ENCODE measurements around the gene RANBP2.

The RANBP2 gene

DNA sequence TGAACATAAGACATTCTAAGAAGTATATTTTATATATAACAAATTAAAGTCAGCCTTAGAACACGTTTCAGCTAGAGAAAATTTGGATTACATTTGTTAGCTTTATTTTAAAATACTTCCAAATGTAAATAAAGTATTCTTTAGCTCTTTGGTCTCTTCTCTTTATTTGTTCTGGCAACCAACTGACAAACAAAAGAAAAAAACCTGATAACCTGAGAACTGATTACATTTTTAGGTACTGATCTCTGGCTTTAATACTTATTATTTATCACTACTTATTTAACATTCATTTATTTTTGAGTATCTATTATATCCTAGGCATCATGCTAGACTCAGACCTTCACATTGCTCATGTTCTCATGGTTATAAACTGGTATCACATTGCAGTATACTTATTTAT lies 85.8 kb downstream of the RANBP2 start:
- no peak for DNase-seq (ENCODE audit: low spot score)
- Mint-ChIP-seq H3K27ac (no peak overlapping the region), H3K4me1 (ENCODE audit: low read depth) (peaks cover under 1% of the 10 kb centered on the region), H3K9me3 (peaks cover 25% of the 10 kb centered on the region), H3K36me3 (ENCODE audit: low read depth) (peaks cover 52% of the 10 kb centered on the region), H3K4me3 (no peak overlapping the region), H3K27me3 (ENCODE audit: low read depth) (no peaks in the 10 kb centered on the region)

DNA sequence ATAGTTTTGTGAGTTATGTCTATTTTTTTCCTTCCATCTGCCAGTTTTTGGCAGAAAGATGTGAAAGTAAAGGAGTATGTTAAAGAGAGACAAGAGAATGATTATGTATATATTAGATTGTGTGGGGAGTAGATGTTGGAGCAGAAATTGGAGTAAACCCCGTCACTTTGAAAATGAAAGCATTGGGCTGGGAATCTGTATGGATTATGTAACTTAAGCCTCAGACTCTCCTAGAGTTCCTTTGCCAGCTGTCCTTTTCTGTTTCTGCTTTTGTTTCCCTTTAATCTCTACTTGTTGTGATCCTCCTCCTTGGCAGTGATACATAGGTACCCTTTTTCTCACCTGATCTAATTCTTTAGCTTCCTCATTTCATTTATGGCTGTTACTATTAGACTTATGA lies 86.5 kb downstream of the RANBP2 start:
- Mint-ChIP-seq H3K27ac (no peak overlapping the region), H3K36me3 (ENCODE audit: low read depth) (peaks cover 58% of the 10 kb centered on the region), H3K9me3 (peaks cover 32% of the 10 kb centered on the region)

DNA sequence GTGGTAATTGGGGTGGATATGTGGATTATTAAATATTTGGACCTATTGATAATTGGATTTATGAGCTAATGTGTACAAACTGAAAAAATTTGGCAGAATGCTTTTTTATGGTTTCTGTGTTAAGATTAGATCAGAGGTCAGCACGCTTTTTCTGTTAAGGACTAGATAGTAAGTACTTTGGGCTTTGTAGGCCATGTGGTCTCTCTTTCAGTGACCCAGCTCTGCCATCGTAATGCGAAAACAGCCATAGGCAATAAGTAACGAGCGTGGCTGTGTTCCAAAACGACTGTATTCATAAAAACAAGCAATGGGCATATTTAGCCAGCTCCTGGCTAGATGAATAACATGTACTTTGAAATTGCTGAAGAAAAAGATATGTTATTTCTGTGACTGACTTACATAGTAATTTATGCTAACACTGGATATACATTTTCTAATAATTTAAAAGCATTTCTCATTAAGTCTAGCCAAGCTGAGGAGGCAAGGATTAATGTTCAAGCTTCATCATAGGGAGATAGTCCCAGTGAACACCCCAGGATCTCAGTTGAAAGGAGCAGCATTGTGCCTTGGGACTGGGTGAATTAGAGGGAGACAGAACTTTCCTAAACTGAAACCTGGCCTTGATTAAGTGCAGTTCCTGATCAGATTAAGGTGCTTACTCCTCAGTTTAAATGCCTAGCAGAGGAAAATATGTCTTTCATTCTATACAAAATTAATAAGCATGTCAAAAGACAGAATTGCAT lies 87.3 kb downstream of the RANBP2 start:
- no peak for DNase-seq (ENCODE audit: low spot score)
- Mint-ChIP-seq H3K4me1 (ENCODE audit: low read depth) (no peaks in the 10 kb centered on the region), H3K27me3 (ENCODE audit: low read depth) (no peaks in the 10 kb centered on the region), H3K36me3 (ENCODE audit: low read depth) (peaks cover 63% of the 10 kb centered on the region), H3K27ac (no peak overlapping the region), H3K4me3 (no peak overlapping the region), H3K9me3 (peaks cover 37% of the 10 kb centered on the region)

More for the DNA sequence above, 86.5 kb downstream of the RANBP2 start:
- H3K4me3 Mint-ChIP-seq = no peak overlapping the region
- no peaks in the 10 kb centered on the region for H3K4me1 Mint-ChIP-seq (ENCODE audit: low read depth)
- no peak for DNase-seq (ENCODE audit: low spot score)
- no peaks in the 10 kb centered on the region for H3K27me3 Mint-ChIP-seq (ENCODE audit: low read depth)

DNA sequence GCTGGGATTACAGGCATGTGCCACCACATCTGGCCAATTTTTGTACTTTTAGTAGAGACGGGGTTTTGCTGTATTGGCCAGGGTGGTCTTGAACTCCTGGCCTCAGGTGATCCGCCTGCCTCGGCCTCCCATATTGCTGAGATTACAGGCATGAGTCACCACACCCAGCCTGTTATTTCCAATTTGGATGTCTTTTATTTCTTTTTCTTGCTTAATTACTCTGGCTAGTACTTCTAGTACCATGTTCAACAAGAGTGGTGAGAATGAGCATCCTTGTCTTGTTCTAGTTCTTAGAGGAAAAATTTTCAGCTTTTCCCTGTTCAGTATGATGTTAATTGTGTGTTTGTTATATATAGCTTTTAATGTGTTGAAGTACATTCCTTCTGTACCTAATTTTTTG lies 90.7 kb downstream of the RANBP2 start:
- Mint-ChIP-seq H3K36me3 (ENCODE audit: low read depth) (peaks cover 63% of the 10 kb centered on the region), H3K27me3 (ENCODE audit: low read depth) (no peaks in the 10 kb centered on the region), H3K27ac (no peak overlapping the region), H3K4me3 (no peak overlapping the region), H3K9me3 (peaks cover 37% of the 10 kb centered on the region), H3K4me1 (ENCODE audit: low read depth) (peaks cover 2% of the 10 kb centered on the region)
- DNase-seq (ENCODE audit: low spot score) = no peak

DNA sequence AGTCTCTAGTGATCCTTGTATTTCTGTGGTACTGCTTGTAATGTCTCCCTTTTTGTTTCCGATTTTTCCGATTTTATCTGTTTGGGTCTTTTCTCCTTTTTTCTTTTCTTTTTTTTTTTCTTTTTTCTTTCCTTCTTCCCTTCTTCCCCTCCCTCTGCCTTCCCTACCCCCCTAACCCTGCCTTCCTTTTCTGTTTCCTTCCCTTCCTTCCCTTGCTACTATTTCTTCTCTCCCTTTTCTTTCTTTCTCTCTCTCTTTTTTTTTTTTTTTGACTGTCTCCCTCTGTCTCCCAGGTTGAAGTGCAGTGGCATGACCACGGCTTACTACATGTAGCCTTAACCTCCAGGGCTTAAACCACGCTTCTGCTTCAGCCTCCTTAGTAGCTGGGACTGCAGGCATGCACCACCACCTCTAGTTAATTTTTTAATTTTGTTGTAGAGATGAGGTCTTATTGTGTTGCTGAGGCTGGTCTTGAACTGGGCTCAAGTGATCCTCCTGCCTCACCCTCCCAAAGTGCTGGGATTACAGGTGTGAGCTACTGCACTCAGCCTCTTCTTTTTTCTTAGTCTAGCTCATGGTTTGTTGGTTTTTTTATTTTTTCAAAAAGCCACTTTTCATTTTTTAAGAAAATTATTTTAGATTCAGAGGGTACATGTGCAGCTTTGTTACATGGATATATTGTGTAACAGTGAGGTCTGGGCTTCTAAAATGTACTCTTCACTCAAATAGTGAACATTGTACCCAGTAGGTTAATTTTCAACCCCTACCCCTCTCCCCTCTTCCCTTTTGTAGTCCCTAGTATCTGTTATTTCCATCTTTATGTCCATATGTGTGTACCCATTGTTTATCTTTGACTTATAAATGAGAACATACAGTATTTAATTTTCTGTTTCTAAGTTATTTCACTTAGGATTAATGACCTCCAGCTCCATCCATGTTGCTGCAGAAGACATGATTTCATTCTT lies 92.0 kb downstream of the RANBP2 start:
- no peak overlapping the region for H3K4me3 Mint-ChIP-seq

DNA sequence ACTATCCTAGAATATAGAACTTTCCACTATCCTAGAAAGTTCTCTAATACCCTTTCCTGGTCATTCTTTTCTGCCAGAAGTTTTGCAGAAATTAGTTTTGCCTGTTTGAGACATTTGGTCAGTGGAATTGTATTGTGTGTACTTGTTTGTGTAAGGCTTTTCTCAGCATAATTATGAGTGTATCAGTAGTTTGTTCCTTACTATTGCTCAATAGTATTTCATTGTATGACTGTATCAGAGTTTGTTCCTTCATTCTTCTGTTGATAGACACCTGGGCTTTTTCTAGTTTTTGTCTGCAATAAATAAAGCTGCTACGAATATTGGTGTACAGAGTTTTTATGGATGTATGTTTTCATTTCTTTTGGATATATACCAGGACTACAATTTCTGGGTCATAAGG lies 94.5 kb downstream of the RANBP2 start:
- Mint-ChIP-seq H3K4me3 (no peak overlapping the region), H3K36me3 (ENCODE audit: low read depth) (peaks cover 59% of the 10 kb centered on the region), H3K27me3 (ENCODE audit: low read depth) (no peaks in the 10 kb centered on the region), H3K9me3 (peaks cover 26% of the 10 kb centered on the region), H3K27ac (no peak overlapping the region), H3K4me1 (ENCODE audit: low read depth) (peaks cover 2% of the 10 kb centered on the region)
- no peak for DNase-seq (ENCODE audit: low spot score)

More for the DNA sequence above, 92.0 kb downstream of the RANBP2 start:
- DNase-seq (ENCODE audit: low spot score) = no peak
- Mint-ChIP-seq H3K36me3 (ENCODE audit: low read depth) (peaks cover 63% of the 10 kb centered on the region), H3K4me1 (ENCODE audit: low read depth) (peaks cover 2% of the 10 kb centered on the region), H3K27me3 (ENCODE audit: low read depth) (no peaks in the 10 kb centered on the region), H3K9me3 (peaks cover 37% of the 10 kb centered on the region), H3K27ac (no peak overlapping the region)

DNA sequence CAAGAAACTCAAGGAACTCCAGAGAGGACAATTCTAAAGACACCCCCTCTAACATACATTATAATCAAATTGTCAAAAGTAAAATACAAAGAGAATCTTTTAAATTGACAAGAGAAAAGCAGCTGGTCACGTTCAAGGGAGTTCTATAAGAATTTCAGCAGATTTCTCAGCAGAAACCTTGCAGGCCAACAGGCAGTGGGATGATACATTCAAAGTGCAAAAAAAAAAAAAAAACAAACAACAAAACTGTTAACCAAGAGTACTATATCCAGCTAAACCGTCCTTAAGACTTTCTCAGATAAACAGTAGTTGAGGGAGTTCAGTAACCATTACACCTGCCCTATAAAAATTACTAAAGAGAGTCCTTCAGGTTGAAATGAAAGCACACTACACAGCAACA lies 101.2 kb downstream of the RANBP2 start:
- no peak overlapping the region for H3K4me3 Mint-ChIP-seq
- no peaks in the 10 kb centered on the region for H3K4me1 Mint-ChIP-seq (ENCODE audit: low read depth)
- peaks cover 48% of the 10 kb centered on the region for H3K36me3 Mint-ChIP-seq (ENCODE audit: low read depth)
- peaks cover 19% of the 10 kb centered on the region for H3K9me3 Mint-ChIP-seq
- DNase-seq (ENCODE audit: low spot score) = no peak
- H3K27ac Mint-ChIP-seq = no peak overlapping the region
- H3K27me3 Mint-ChIP-seq (ENCODE audit: low read depth) = no peaks in the 10 kb centered on the region

DNA sequence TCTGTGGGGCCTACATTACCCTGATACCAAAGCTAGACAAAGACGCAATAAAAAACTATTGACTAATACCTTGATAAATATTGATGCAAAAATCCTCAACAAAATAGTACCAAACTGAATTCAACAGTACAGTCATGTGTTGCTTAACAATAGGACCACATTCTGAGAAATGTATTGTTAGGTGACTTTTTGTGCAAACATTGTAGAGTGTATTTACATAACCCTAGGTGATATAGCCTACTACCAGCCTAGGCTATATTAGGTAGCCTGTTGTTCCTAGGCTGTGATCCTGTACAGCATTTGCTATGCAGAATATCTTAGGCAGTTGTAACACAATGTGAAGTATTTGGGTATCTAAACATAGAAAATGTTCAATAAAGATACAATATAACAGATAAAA lies 104.0 kb downstream of the RANBP2 start:
- Mint-ChIP-seq H3K9me3 (peaks cover 19% of the 10 kb centered on the region), H3K27ac (no peak overlapping the region), H3K4me3 (no peak overlapping the region), H3K4me1 (ENCODE audit: low read depth) (no peaks in the 10 kb centered on the region), H3K36me3 (ENCODE audit: low read depth) (peaks cover 28% of the 10 kb centered on the region), H3K27me3 (ENCODE audit: low read depth) (no peaks in the 10 kb centered on the region)
- DNase-seq (ENCODE audit: low spot score) = no peak

DNA sequence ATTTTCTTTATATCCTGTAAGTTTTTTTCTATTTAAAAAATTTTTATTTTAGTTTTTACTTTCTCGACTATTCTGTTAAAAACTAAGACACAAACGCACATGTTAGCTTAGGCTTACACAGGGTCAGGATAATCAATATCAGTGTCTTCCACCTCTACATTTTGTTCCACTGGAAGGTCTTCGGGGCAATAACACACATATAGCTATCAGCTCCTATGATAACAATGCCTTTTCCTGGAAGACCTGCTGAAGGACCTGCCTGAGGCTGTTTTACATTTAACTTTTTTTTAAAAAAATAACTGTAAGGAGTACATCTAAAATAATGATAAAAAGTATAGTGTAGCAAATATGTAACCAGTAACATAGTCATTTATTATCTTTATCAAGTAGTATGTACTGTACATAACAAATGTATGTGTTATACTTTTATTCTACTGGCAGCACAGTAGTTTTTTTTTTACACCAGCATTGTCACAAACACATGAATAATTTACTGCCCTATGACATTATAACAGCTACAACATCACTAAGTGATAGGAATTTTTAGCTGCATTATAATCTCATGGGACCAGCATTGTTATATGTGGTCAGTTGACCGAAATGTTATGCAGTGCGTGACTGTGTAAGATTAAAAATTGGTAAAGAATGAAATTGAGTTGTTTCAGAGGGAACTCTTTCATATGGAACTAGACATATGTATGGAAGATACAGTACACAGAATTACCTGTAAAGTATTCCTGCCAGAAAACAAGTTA lies 105.2 kb downstream of the RANBP2 start:
- H3K36me3 Mint-ChIP-seq (ENCODE audit: low read depth) = peaks cover 21% of the 10 kb centered on the region
- peaks cover 10% of the 10 kb centered on the region for H3K9me3 Mint-ChIP-seq
- DNase-seq (ENCODE audit: low spot score) = no peak
- H3K4me3 Mint-ChIP-seq = no peak overlapping the region
- no peaks in the 10 kb centered on the region for H3K4me1 Mint-ChIP-seq (ENCODE audit: low read depth)
- no peak overlapping the region for H3K27ac Mint-ChIP-seq
- H3K27me3 Mint-ChIP-seq (ENCODE audit: low read depth) = no peaks in the 10 kb centered on the region

DNA sequence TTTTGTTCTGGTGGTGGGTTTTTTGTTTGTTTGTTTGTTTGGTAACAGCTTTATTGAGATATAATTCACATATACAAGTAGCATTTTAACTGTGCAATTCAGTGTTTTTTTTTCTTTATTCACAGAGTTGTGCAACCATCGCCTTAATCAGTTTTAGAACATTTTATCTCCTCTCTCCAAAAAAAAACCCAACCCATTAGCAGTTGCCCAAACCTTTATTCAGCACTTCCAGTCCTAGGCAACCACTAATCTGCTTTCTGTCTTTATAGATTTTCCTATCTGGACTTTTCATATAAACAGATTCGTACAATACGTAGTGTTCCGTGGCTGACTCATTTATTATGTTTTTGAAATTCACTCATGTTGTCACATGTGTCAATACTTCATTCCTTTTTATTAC lies 106.0 kb downstream of the RANBP2 start:
- Mint-ChIP-seq H3K27ac (no peak overlapping the region), H3K4me1 (ENCODE audit: low read depth) (no peaks in the 10 kb centered on the region), H3K36me3 (ENCODE audit: low read depth) (peaks cover 13% of the 10 kb centered on the region), H3K27me3 (ENCODE audit: low read depth) (no peaks in the 10 kb centered on the region), H3K4me3 (no peak overlapping the region), H3K9me3 (peaks cover 3% of the 10 kb centered on the region)
- no peak for DNase-seq (ENCODE audit: low spot score)

DNA sequence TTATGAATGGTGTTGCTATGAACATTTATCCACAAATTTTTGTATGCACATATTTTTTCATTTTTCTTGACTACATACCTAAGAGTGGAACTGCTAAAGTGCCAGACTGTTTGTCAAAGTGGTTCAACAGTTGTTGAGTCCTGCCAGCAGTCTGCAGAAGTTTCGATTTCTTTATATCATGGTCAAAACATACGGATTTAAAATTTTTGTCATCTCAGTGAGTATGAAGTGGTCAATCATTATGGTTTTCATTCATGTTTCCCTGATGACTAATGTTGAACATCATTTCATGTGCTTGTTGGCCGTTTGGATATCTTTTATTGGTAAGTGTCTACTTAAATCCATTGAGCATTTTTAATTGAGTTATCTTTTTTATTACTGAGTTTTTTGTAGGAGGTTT lies 106.5 kb downstream of the RANBP2 start:
- no peak for DNase-seq (ENCODE audit: low spot score)
- no peaks in the 10 kb centered on the region for H3K4me1 Mint-ChIP-seq (ENCODE audit: low read depth)

DNA sequence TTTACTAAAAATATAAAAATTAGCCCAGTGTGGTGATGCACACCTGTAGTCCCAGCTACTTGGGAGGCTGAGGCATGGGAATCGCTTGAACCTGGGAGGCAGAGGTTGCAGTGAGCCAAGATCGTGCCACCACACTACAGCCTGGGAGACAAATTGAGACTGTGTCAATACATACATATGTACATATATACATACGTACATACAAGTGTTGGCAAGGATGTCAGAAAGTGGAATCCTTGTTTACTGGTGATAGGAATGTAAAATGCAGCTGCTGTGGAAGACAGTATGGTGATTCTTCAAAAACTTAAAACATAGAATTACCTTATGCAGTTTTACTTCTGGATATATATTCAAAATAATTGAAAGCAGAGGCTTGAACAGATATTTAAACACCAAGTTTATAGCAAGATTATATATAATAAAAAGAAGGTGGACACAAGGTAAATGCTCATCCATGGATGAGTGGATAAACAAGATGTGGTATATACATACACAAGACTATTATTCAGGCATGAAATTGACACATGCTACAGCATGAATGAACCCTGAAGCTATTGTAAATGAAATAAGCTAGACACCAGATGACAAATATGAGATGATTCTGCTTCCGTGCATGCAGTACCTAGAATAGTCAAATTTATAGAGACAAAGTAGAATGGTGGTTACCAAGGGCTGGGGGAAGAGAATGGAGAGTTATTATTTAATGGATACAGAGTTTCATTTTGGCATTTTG lies 110.5 kb downstream of the RANBP2 start:
- H3K36me3 Mint-ChIP-seq (ENCODE audit: low read depth) = peaks cover 15% of the 10 kb centered on the region
- peaks cover 12% of the 10 kb centered on the region for H3K4me1 Mint-ChIP-seq (ENCODE audit: low read depth)
- DNase-seq (ENCODE audit: low spot score) = no peak
- H3K27ac Mint-ChIP-seq = no peak overlapping the region
- H3K9me3 Mint-ChIP-seq = peaks cover 5% of the 10 kb centered on the region
- no peaks in the 10 kb centered on the region for H3K27me3 Mint-ChIP-seq (ENCODE audit: low read depth)
- no peak overlapping the region for H3K4me3 Mint-ChIP-seq

More for the DNA sequence above, 106.5 kb downstream of the RANBP2 start:
- H3K27ac Mint-ChIP-seq = no peak overlapping the region
- no peaks in the 10 kb centered on the region for H3K9me3 Mint-ChIP-seq
- peaks cover 11% of the 10 kb centered on the region for H3K36me3 Mint-ChIP-seq (ENCODE audit: low read depth)
- H3K27me3 Mint-ChIP-seq (ENCODE audit: low read depth) = no peaks in the 10 kb centered on the region
- no peak overlapping the region for H3K4me3 Mint-ChIP-seq

DNA sequence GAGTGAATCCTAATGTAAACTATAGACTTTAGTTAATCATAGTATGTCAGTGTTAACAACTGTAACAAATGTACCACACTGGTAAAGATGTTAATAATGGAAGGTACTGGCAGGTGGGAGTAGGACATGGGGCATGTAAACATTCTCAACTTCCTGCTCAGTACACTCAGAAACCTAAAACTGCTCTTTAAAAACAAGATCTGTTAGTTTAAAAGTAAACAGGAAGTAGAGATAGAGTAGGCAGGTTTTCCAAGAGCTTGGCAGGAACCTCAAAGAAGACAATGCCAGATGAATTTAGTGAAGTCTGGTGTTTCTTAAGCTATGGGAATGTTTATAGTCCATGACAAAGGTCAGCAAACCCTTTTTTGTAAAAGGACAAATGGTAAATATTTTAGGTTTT lies 113.9 kb downstream of the RANBP2 start:
- peaks cover 16% of the 10 kb centered on the region for H3K36me3 Mint-ChIP-seq (ENCODE audit: low read depth)
- H3K9me3 Mint-ChIP-seq = peaks cover 22% of the 10 kb centered on the region
- no peak overlapping the region for H3K4me3 Mint-ChIP-seq
- H3K4me1 Mint-ChIP-seq (ENCODE audit: low read depth) = peaks cover 13% of the 10 kb centered on the region
- DNase-seq (ENCODE audit: low spot score) = no peak
- H3K27ac Mint-ChIP-seq = peak overlapping the region; percentile 73
- no peaks in the 10 kb centered on the region for H3K27me3 Mint-ChIP-seq (ENCODE audit: low read depth)

Data from T-helper 2 cell treated with Interferon-gamma antibody and Interleukin-4, amounts not matched to agents 5 μg/mL and 100 μg/mL, for 36 hours (primary cell).